Measurements from ENCODE around the gene NBAS. TPM values are rescaled to one million over a fixed set of nuclear protein-coding genes. Genes with fewer than 3 reads are reported as not detected.

The NBAS gene
- total and polyA plus RNA-seq, 2 of the 4 experiments (the other 2 are of a cell fraction), result 22.3 to 105 TPM

GRCh38 chr2:15559379-15560139, 1.6 kb downstream of the NBAS start:
- ChIA-PET CTCF (interaction anchor here (3.5 kb wide), 1 partner anchor 17 kb away, joined by 13 read pairs; no protein-coding TSS in a partner anchor), POLR2A (ENCODE audit: unreplicated experiment) (no interaction called here)
- Histone ChIP-seq H3K79me1 (ENCODE audit: low read depth in 1 of 2, low read length in 2 of 2) (peaks cover 26% of the 10 kb centered on the region in 2 experiments), H3K27me3 (ENCODE audit: control insufficient read depth, insufficient read depth, low read length) (no peaks in the 10 kb centered on the region), H3K4me3 (ENCODE audit: insufficient read depth, low read depth, low read length) (peak overlapping the region; percentile 90; the same call in 1 of the 2 replicates), H4K5ac (ENCODE audit: low read depth, low read length) (no peak overlapping the region), H2AK9ac (replicated peaks; ENCODE audit: low read depth, low read length, poor library complexity) (no peak overlapping the region), H3K23ac (ENCODE audit: low read depth, low read length) (no peak overlapping the region), H3K4me2 (ENCODE audit: low read depth, low read length) (peak overlapping the region; percentile 97), H3K9me1 (ENCODE audit: insufficient read depth, low read length) (peaks cover 3% of the 10 kb centered on the region), H4K8ac (ENCODE audit: low read depth in 2 of 2, low read length in 2 of 2) (no peak overlapping the region; a peak in 1 of 4 replicates), H2BK15ac (ENCODE audit: low read depth, low read length) (no peak overlapping the region), H3K36me3 (ENCODE audit: control insufficient read depth, insufficient read depth, low read length) (peaks cover 4% of the 10 kb centered on the region; the same call in 1 of the 2 replicates), H2BK120ac (ENCODE audit: low read depth, low read length) (no peak overlapping the region), H4K91ac (ENCODE audit: insufficient read depth, low read depth, low read length) (no peak overlapping the region), H4K20me1 (ENCODE audit: insufficient read depth, low read length) (peaks cover 8% of the 10 kb centered on the region; the same call in 1 of the 2 replicates), H2BK5ac (ENCODE audit: low read depth, low read length, poor library complexity, severe bottlenecking) (no peak overlapping the region), H2AK5ac (ENCODE audit: low read depth, low read length) (no peak overlapping the region), H3K18ac (ENCODE audit: low read depth, low read length) (no peak overlapping the region), H3K4ac (ENCODE audit: low read depth, low read length) (no peak overlapping the region), H3K27ac (ENCODE audit: insufficient read depth, low read length) (no peak overlapping the region), H3K56ac (ENCODE audit: extremely low read depth, insufficient read depth, low read length) (no peak overlapping the region), H2AFZ (replicated peaks; ENCODE audit: low read length, poor library complexity) (no peak overlapping the region), H3K14ac (replicated peaks; ENCODE audit: low read depth, low read length) (no peak overlapping the region), H2BK20ac (ENCODE audit: low read depth, low read length) (no peak overlapping the region), H3K4me1 (ENCODE audit: control insufficient read depth, insufficient read depth, low read length) (no peaks in the 10 kb centered on the region), H3K9ac (ENCODE audit: low read depth, low read length) (peak overlapping the region; percentile 98; the same call in 1 of the 2 replicates), H3K9me3 (ENCODE audit: control insufficient read depth, insufficient read depth, low read length) (no peaks in the 10 kb centered on the region)
- DNase-seq (no peak), ATAC-seq (ENCODE audit: low read depth) (no peak)
- intact Hi-C loops (cut with micrococcal nuclease) (loop anchor here (10.0 kb wide), 2 partner anchors 385 to 515 kb away; no protein-coding TSS in a partner anchor), in situ Hi-C loops (cut with MboI; ENCODE audit: low sequenced_read_pairs) (no loop called here), dilution Hi-C loops (cut with HindIII; ENCODE audit: low sequenced_read_pairs, unreplicated experiment) (no loop called here)
- no CpG with 5 or more reads among the region's 6 CpGs for whole genome bisulfite sequencing, 2 experiments (ENCODE audit: extremely low coverage in 2 of 2, insufficient read length in 1 of 2)
- TSS peak; percentile 57 for BruUV-seq (replicated peaks)
- TF ChIP-seq CEBPB (IDR thresholded peaks at IDR 0.05; ENCODE audit: low read depth, low read length) (no peak), FOS (IDR thresholded peaks at IDR 0.05; ENCODE audit: low read depth, low read length) (no peak), NFE2L2 (IDR thresholded peaks at IDR 0.05; ENCODE audit: low read depth, low read length) (no peak), RCOR1 (IDR thresholded peaks at IDR 0.05; ENCODE audit: insufficient replicate concordance, low read length) (no peak), MAFK (IDR thresholded peaks at IDR 0.05; ENCODE audit: low read depth, low read length) (no peak), MAZ (IDR thresholded peaks at IDR 0.05; ENCODE audit: borderline replicate concordance, low read depth, low read length) (no peak), SMC3 (IDR thresholded peaks at IDR 0.05; ENCODE audit: low read depth, low read length) (no peak), MXI1 (IDR thresholded peaks at IDR 0.05; ENCODE audit: borderline replicate concordance, low read depth, low read length) (no peak), ELK1 (IDR thresholded peaks at IDR 0.05; ENCODE audit: borderline replicate concordance, low read depth, low read length) (no peak), USF2 (IDR thresholded peaks at IDR 0.05; ENCODE audit: low read depth, low read length) (no peak), BHLHE40 (IDR thresholded peaks at IDR 0.05; ENCODE audit: low read depth, low read length) (no peak), RAD21 (IDR thresholded peaks at IDR 0.05; ENCODE audit: low read length) (no peak), POLR2A (IDR thresholded peaks at IDR 0.05; ENCODE audit: low read depth, low read length) (no peak), CTCF (conservative IDR thresholded peaks at IDR 0.05; ENCODE audit: low read depth, low read length) (no peak), RFX5 (IDR thresholded peaks at IDR 0.05; ENCODE audit: low read depth, low read length) (no peak)

Measured in IMR-90 (cell line).